Ishikawa (cell line): Measurements from ENCODE around the gene NLK.

ENCODE experiments used
- CEBPB ChIP-seq: IDR thresholded peaks from 2 replicates; pipeline ENCODE4 v1.6.1; 2012
- CREB1 ChIP-seq: IDR thresholded peaks from 2 replicates; pipeline ENCODE4 v1.6.1; 2012; ENCODE audit warnings: low read depth
- EGR1 ChIP-seq: IDR thresholded peaks from 2 replicates; pipeline ENCODE4 v1.6.1; 2012
- EP300 ChIP-seq: IDR thresholded peaks from 2 replicates; pipeline ENCODE4 v1.6.1; 2012; ENCODE audit warnings: borderline replicate concordance
- FOXM1 ChIP-seq: IDR thresholded peaks from 2 replicates; pipeline ENCODE4 v1.6.1; 2012; ENCODE audit warnings: low read depth, borderline replicate concordance
- NFIC ChIP-seq: IDR thresholded peaks from 2 replicates; pipeline ENCODE4 v1.6.1; 2012
- RAD21 ChIP-seq: IDR thresholded peaks from 2 replicates; pipeline ENCODE4 v1.6.1; 2012; ENCODE audit warnings: low read depth
- TAF1 ChIP-seq: IDR thresholded peaks from 2 replicates; pipeline ENCODE4 v1.6.1; 2012; ENCODE audit warnings: low read depth, mild to moderate bottlenecking
- TCF12 ChIP-seq: IDR thresholded peaks from 2 replicates; pipeline ENCODE4 v1.6.1; 2012; ENCODE audit warnings: low read depth
- TEAD4 ChIP-seq: IDR thresholded peaks from 2 replicates; pipeline ENCODE4 v1.6.1; 2012
- YY1 ChIP-seq: IDR thresholded peaks from 2 replicates; pipeline ENCODE4 v1.6.1; 2012; ENCODE audit warnings: low read depth
- ZBTB7A ChIP-seq: IDR thresholded peaks from 2 replicates; pipeline ENCODE4 v1.6.1; 2012; ENCODE audit warnings: low read depth
- TF ChIP-seq, protein P1 (sequence below): IDR thresholded peaks from 2 replicates; pipeline ENCODE4 v1.6.1; 2012; ENCODE audit warnings: low read depth, mild to moderate bottlenecking
- TF ChIP-seq, protein P2 (sequence below): IDR thresholded peaks from 2 replicates; pipeline ENCODE4 v1.6.1; 2012
- TF ChIP-seq, protein P3 (sequence below): IDR thresholded peaks from 2 replicates; pipeline ENCODE4 v1.6.1; 2012

The NLK gene

DNA sequence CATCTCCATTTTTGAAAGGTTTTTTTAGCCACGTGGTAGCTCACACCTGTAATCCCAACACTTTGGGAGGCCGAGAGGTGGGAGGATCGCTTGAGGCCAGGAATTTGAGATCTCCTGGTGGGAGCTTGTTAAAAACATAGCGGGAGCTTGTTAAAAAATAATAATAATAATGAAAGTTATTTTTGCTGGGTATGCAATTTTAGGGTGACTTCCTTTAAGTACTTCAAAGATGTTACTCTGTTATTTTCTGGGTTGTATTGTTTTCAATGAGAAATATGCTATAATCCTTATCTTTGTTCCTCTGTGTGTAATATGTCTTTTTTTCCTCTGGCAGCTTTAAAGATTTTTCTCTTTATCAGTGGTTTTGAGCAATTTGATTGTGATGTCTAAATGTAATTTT is 48.1 kb downstream of the NLK start:
- TF ChIP-seq EP300 (no peak), CREB1 (no peak), NFIC (no peak), EGR1 (no peak), FOXM1 (no peak), TAF1 (no peak), RAD21 (no peak), YY1 (no peak), CEBPB (no peak), TCF12 (no peak), TEAD4 (no peak), ZBTB7A (no peak)
- TF ChIP-seq, protein P1, sequence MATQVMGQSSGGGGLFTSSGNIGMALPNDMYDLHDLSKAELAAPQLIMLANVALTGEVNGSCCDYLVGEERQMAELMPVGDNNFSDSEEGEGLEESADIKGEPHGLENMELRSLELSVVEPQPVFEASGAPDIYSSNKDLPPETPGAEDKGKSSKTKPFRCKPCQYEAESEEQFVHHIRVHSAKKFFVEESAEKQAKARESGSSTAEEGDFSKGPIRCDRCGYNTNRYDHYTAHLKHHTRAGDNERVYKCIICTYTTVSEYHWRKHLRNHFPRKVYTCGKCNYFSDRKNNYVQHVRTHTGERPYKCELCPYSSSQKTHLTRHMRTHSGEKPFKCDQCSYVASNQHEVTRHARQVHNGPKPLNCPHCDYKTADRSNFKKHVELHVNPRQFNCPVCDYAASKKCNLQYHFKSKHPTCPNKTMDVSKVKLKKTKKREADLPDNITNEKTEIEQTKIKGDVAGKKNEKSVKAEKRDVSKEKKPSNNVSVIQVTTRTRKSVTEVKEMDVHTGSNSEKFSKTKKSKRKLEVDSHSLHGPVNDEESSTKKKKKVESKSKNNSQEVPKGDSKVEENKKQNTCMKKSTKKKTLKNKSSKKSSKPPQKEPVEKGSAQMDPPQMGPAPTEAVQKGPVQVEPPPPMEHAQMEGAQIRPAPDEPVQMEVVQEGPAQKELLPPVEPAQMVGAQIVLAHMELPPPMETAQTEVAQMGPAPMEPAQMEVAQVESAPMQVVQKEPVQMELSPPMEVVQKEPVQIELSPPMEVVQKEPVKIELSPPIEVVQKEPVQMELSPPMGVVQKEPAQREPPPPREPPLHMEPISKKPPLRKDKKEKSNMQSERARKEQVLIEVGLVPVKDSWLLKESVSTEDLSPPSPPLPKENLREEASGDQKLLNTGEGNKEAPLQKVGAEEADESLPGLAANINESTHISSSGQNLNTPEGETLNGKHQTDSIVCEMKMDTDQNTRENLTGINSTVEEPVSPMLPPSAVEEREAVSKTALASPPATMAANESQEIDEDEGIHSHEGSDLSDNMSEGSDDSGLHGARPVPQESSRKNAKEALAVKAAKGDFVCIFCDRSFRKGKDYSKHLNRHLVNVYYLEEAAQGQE, result no peak
- TF ChIP-seq, protein P2, sequence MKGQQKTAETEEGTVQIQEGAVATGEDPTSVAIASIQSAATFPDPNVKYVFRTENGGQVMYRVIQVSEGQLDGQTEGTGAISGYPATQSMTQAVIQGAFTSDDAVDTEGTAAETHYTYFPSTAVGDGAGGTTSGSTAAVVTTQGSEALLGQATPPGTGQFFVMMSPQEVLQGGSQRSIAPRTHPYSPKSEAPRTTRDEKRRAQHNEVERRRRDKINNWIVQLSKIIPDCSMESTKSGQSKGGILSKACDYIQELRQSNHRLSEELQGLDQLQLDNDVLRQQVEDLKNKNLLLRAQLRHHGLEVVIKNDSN, result no peak
- TF ChIP-seq, protein P3, sequence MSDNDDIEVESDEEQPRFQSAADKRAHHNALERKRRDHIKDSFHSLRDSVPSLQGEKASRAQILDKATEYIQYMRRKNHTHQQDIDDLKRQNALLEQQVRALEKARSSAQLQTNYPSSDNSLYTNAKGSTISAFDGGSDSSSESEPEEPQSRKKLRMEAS, result no peak

DNA sequence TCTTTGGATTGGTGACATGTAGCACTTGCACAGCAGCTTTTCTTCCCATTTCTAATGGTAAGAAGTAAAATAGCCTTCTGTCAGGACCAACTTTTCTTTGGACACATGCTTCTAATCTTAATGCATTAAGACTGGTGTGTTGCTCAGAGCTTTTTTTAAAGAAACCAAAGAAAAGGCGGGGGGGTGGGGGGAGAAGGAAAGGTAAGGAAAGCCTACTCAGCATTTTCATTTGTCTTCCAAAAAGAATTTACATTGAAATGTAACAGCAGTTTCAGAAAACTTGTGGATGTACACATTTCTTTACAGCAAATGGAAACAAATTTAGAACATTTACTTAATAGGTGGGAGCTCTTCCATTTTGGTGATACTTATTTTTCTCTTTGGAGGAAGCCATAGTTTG is 49.6 kb downstream of the NLK start:
- TF ChIP-seq EGR1 (no peak), TEAD4 (no peak), FOXM1 (no peak), CEBPB (no peak), YY1 (no peak)
- TF ChIP-seq, protein P1, result no peak

DNA sequence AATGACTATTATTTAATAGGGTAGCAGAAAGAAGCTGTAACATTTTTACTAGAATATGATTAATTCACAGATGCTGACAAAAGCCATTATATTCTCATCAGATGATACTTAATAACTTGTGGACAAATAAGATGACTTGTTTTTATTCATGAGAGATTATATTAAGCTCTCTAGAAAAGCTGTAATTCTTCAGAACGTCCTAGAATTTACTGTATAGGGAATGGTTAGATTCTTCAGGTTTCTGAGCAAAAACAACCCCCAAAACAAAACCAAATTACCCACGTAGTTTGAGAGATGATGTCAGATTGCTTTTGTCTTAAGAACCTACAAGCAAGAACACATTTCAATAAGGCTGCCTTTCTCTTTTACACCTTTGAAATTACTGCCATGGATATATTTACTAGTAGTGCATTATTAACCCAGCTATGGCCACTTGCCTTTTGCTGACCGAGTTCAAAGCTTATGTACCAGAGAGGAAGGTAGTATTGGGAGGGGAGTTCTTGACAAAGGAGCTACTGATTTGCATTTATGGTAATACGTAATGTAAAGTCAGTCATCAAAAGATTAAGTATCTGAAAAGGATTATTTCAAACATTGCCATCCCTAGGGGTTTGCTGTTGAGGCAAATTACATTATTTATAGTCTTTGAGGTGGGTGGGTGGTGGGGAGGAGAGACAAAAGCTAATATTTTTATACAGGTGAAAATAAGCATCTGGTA is 51.7 kb downstream of the NLK start:
- no peak for TF ChIP-seq RAD21
- no peak for TF ChIP-seq EGR1
- TF ChIP-seq, protein P3, result no peak
- TF ChIP-seq TAF1, result no peak
- TF ChIP-seq TCF12, result no peak
- TF ChIP-seq CEBPB, result no peak
- TF ChIP-seq FOXM1, result no peak
- no peak for TF ChIP-seq NFIC

DNA sequence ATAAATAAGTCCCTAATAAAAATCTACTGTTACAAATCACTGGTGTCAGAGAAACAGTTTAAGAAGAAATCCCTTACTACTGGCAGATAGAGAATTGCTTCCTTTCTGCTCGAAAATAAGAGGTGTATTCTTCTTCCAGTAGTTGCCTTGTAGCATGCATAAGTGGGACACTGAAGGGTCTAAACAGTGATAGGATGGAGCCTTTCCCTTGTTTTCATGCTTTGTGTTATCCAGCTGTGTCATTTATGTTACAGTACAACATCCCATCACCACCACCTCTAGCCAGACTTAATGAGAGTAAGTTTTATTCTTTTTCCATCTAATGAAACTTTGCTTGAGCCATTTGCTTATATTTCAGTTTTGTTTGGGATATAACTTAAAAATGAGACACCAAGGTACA is 54.3 kb downstream of the NLK start:
- TF ChIP-seq TAF1, result no peak
- no peak for TF ChIP-seq RAD21
- TF ChIP-seq FOXM1, result no peak
- TF ChIP-seq TCF12, result no peak
- TF ChIP-seq, protein P3, result no peak

DNA sequence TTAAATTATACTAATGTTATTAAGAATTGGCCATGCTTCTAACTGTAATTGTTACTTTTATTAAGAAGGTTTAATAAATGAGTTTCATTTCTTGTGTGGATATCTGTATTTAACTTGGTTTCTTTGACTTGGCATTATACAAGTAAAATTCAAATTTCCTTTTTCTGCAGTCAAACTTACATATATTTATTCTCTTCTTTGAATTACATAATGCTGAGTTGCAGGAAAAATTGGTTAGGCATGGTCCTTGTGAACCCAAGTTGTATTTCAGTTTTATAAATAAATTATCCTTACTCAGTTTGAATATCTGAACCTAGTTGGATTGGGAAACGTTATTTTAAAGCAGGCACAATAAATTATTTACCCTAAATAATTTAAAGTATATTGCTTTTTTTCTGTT is 54.8 kb downstream of the NLK start:
- no peak for TF ChIP-seq TAF1
- no peak for TF ChIP-seq EP300
- no peak for TF ChIP-seq NFIC
- TF ChIP-seq RAD21, result no peak
- no peak for TF ChIP-seq ZBTB7A
- TF ChIP-seq, protein P2, result no peak

DNA sequence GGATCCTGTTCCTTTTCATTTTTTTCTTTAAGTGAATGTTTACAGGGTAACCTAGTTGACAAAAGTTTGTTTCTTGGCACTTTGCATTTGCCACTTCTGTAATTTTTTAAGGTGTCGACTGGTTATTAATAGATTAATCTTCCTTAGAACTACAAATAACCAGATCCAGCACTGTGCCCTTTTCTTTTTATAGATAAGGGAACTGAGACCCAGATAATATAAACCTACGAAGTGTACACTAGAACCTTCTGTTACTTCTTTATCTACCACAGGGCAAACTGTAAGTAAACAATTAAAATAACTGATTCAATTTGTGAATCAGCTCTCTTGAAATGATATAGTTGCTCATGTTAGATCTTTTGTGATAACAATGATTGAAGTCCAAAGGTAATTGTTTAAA is 55.4 kb downstream of the NLK start:
- TF ChIP-seq NFIC, result no peak
- no peak for TF ChIP-seq TEAD4
- TF ChIP-seq, protein P2, result no peak
- no peak for TF ChIP-seq TCF12
- TF ChIP-seq, protein P3, result no peak
- no peak for TF ChIP-seq FOXM1
- TF ChIP-seq EGR1, result no peak
- no peak for TF ChIP-seq ZBTB7A
- TF ChIP-seq EP300, result no peak
- TF ChIP-seq, protein P1, result no peak
- TF ChIP-seq CEBPB, result no peak
- TF ChIP-seq CREB1, result no peak
- no peak for TF ChIP-seq RAD21
- no peak for TF ChIP-seq TAF1
- no peak for TF ChIP-seq YY1
